ENCODE results near the gene DHRS3. TPM values are rescaled to one million over a fixed set of nuclear protein-coding genes. Genes with fewer than 3 reads are reported as not detected.

DHRS3 gene
- polyA plus RNA-seq, 1 donor: 42.0 TPM

- DNase-seq: no peak
- H3K27me3 ChIP-seq (ENCODE audit: control insufficient read depth, insufficient read depth, low read length): no peaks in the 10 kb centered on the region
- WGBS (ENCODE audit: insufficient coverage, low lambda C conversion rate): no CpG with 5 or more reads among the region's 7 CpGs
- H3K27ac ChIP-seq (ENCODE audit: low read length): no peak overlapping the region
- H3K4me1 ChIP-seq (ENCODE audit: control insufficient read depth, insufficient read depth, low read length): peaks cover 50% of the 10 kb centered on the region
- no peaks in the 10 kb centered on the region for H3K9me3 ChIP-seq (ENCODE audit: control insufficient read depth, low read depth, low read length)
- H3K4me3 ChIP-seq (ENCODE audit: low read length): no peak overlapping the region
- peaks cover 14% of the 10 kb centered on the region for H3K36me3 ChIP-seq (ENCODE audit: control insufficient read depth, insufficient read depth, low read length)
These were observed 17.7 kb downstream of the DHRS3 start for GRCh38 chr1:12600335-12600734.

GRCh38 chr1:12599657-12600056 lies 18.4 kb downstream of the DHRS3 start:
- no peak overlapping the region for H3K27ac ChIP-seq (ENCODE audit: low read length)

DNA sequence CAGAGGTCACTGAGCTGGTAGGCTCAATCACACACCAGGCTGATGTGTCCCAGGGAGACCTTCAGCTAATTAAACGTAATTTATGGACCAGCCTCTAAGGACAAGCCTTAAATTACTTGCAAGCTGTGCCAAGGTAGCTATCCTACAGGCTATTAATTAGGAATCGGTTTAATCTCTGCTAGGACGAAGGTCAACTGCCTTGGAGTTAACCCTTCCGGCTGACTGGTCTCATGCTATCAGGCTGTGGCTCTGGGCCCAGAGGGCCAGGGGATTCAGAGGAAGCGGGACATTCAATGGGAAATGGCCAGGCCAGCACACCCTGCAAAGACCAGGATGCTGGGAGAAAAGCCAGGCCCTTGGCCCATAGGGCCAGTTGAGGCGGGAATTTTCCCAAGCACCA lies 19.0 kb downstream of the DHRS3 start:
- H3K9me3 ChIP-seq (ENCODE audit: control insufficient read depth, low read depth, low read length): no peaks in the 10 kb centered on the region
- H3K4me1 ChIP-seq (ENCODE audit: control insufficient read depth, insufficient read depth, low read length): peaks cover 57% of the 10 kb centered on the region
- no CpG with 5 or more reads among the region's 6 CpGs for WGBS (ENCODE audit: insufficient coverage, low lambda C conversion rate)
- no peak overlapping the region for H3K27ac ChIP-seq (ENCODE audit: low read length)
- H3K27me3 ChIP-seq (ENCODE audit: control insufficient read depth, insufficient read depth, low read length): no peaks in the 10 kb centered on the region
- peaks cover 14% of the 10 kb centered on the region for H3K36me3 ChIP-seq (ENCODE audit: control insufficient read depth, insufficient read depth, low read length)
- H3K4me3 ChIP-seq (ENCODE audit: low read length): no peak overlapping the region
- no peak for DNase-seq

More at GRCh38 chr1:12599657-12600056, 18.4 kb downstream of the DHRS3 start:
- DNase-seq: no peak
- no peaks in the 10 kb centered on the region for H3K27me3 ChIP-seq (ENCODE audit: control insufficient read depth, insufficient read depth, low read length)
- H3K9me3 ChIP-seq (ENCODE audit: control insufficient read depth, low read depth, low read length): no peaks in the 10 kb centered on the region
- peaks cover 54% of the 10 kb centered on the region for H3K4me1 ChIP-seq (ENCODE audit: control insufficient read depth, insufficient read depth, low read length)
- no peak overlapping the region for H3K4me3 ChIP-seq (ENCODE audit: low read length)
- no CpG with 5 or more reads among the region's 5 CpGs for WGBS (ENCODE audit: insufficient coverage, low lambda C conversion rate)
- H3K36me3 ChIP-seq (ENCODE audit: control insufficient read depth, insufficient read depth, low read length): peaks cover 14% of the 10 kb centered on the region

GRCh38 chr1:12597792-12598191 lies 20.2 kb downstream of the DHRS3 start:
- no peak for DNase-seq
- H3K4me1 ChIP-seq (ENCODE audit: control insufficient read depth, insufficient read depth, low read length): peaks cover 52% of the 10 kb centered on the region

DNA sequence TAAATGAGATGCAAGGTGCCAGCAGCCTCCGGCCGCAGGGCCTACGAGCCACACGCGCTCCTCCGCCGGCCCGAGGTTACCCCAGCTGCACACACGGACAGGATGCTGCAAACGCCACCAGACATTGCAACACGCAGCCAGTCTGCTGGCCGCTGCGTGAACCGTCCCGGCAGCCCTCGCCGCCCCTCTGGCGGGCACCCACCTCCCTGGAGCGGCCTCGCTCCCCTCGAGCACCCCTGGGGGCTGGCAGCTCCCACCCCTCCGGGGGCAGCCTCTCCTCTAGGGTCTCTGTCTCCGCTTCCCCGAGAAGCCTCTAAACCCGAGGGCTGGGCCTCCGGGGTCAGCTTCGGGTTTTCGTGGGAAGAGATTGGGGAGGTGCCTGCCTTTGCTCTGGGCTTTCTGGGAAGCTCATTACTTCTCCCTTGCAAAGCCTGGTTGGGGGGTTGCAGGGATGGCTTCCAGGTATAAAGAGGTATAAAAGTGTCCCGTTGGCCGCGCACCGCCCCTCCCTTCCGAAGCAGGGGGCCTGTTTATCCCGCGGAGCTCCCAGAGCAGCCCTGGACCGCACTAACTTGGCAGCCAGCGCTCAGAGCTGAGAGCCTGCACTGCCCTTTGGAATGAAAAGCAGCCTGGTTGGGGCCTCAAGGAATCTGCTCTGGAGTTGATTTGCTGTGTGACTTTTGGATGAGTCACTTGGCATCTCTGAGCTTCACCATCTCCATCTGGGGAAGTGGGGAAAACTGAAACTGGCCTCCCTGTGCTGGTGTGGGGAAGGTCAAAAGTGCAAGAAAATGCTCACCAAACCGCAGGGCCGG lies 21.8 kb downstream of the DHRS3 start:
- peak; percentile 87 to 92 for DNase-seq
- peaks cover 37% of the 10 kb centered on the region for H3K4me1 ChIP-seq (ENCODE audit: control insufficient read depth, insufficient read depth, low read length)
- H3K4me3 ChIP-seq (ENCODE audit: low read length): peak overlapping the region; percentile 36
- H3K9me3 ChIP-seq (ENCODE audit: control insufficient read depth, low read depth, low read length): no peaks in the 10 kb centered on the region
- WGBS (ENCODE audit: insufficient coverage, low lambda C conversion rate): no CpG with 5 or more reads among the region's 39 CpGs
- no peaks in the 10 kb centered on the region for H3K27me3 ChIP-seq (ENCODE audit: control insufficient read depth, insufficient read depth, low read length)
- H3K27ac ChIP-seq (ENCODE audit: low read length): peak overlapping the region; percentile 63
- peaks cover 17% of the 10 kb centered on the region for H3K36me3 ChIP-seq (ENCODE audit: control insufficient read depth, insufficient read depth, low read length)

More at GRCh38 chr1:12597792-12598191, 20.2 kb downstream of the DHRS3 start:
- H3K27ac ChIP-seq (ENCODE audit: low read length): no peak overlapping the region
- H3K9me3 ChIP-seq (ENCODE audit: control insufficient read depth, low read depth, low read length): no peaks in the 10 kb centered on the region
- H3K4me3 ChIP-seq (ENCODE audit: low read length): no peak overlapping the region
- no CpG with 5 or more reads among the region's 10 CpGs for WGBS (ENCODE audit: insufficient coverage, low lambda C conversion rate)
- no peaks in the 10 kb centered on the region for H3K27me3 ChIP-seq (ENCODE audit: control insufficient read depth, insufficient read depth, low read length)
- H3K36me3 ChIP-seq (ENCODE audit: control insufficient read depth, insufficient read depth, low read length): peaks cover 10% of the 10 kb centered on the region

DNA sequence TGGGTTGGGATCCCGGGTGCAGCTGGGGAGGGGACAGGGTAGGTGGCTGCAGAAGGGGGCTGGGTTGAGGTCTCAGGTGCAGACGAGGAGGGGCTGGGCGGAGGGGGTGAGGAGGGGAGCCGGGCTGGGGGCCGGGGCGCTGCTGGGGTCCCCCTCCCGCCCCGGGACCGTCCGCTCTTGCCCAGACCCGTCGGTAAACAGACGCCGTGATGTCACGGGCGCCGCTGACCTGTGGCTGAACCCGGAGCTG lies 22.3 kb downstream of the DHRS3 start:
- Histone ChIP-seq H3K4me3 (ENCODE audit: low read length) (peak overlapping the region; percentile 36), H3K27ac (ENCODE audit: low read length) (peak overlapping the region; percentile 63), H3K9me3 (ENCODE audit: control insufficient read depth, low read depth, low read length) (no peaks in the 10 kb centered on the region), H3K27me3 (ENCODE audit: control insufficient read depth, insufficient read depth, low read length) (no peaks in the 10 kb centered on the region), H3K36me3 (ENCODE audit: control insufficient read depth, insufficient read depth, low read length) (peaks cover 21% of the 10 kb centered on the region), H3K4me1 (ENCODE audit: control insufficient read depth, insufficient read depth, low read length) (peaks cover 33% of the 10 kb centered on the region)
- WGBS (ENCODE audit: insufficient coverage, low lambda C conversion rate): no CpG with 5 or more reads among the region's 18 CpGs
- DNase-seq: no peak

DNA sequence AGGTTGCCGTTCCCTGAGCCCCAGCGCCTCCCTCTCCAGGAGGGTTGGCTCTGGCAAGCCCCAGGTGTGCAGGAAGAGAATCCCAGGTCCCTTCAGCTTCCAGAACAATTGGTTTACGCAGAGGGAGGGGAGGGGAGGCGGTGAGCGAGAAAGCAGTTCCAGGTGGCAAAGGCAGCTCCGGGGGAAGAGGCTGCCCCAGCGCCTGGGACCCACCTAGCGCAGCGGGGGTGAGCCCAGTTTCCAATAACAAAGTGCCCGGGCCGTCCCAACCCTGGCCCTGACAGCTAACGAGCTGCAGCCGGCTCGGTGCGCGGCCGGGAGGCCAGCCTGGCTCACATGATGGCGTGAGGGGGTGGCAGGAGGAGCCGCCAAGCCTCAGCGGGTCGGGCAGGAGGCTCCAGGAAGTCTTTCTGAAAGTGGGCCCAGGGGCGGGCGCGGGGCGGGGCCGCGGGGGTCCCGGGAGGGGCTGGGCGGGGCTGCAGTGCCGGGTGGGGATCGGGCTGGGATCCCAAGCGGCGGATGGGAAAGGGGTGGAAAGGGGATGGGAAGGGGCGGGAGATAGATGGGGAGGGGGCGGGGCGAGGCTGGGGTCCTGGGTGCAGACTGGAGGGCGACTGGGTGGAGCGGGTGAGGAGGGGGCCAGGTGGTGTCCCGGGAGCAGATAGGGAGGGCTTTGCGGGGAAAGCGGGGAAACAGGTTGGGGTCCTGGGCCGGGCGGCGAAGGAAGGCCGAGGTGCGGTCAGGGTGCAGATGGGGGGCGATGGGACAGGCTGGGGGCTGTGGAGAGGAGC lies 22.8 kb downstream of the DHRS3 start:
- H3K36me3 ChIP-seq (ENCODE audit: control insufficient read depth, insufficient read depth, low read length): peaks cover 22% of the 10 kb centered on the region
- H3K27me3 ChIP-seq (ENCODE audit: control insufficient read depth, insufficient read depth, low read length): no peaks in the 10 kb centered on the region
- H3K4me3 ChIP-seq (ENCODE audit: low read length): peak overlapping the region; percentile 41
- H3K4me1 ChIP-seq (ENCODE audit: control insufficient read depth, insufficient read depth, low read length): peaks cover 33% of the 10 kb centered on the region
- peak in 1 of 2 donors; percentile 77 for DNase-seq
- WGBS (ENCODE audit: insufficient coverage, low lambda C conversion rate): no CpG with 5 or more reads among the region's 47 CpGs
- peak overlapping the region; percentile 63 for H3K27ac ChIP-seq (ENCODE audit: low read length)
- no peaks in the 10 kb centered on the region for H3K9me3 ChIP-seq (ENCODE audit: control insufficient read depth, low read depth, low read length)

DNA sequence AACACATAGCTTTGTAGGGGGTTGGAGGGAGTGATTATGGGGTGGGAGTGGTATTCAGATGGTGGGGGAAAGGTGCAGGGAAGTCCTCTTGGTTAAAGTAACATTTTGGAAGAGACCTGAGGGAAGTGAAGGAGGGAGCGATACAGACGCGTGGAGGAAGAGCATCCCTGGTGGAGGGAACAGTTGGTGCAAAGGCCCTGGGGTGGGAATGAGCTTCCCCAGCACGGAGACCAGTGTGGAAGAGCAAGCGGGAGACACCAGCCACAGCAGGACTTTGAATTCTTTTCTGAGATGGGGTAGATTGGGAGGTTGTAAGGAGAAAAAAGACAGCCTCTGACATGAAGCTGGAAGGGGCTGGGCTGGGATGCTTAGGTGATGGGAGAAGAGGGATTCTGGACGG lies 23.5 kb downstream of the DHRS3 start:
- 100% methylated on average over 1 of the region's 6 CpGs for WGBS (ENCODE audit: insufficient coverage, low lambda C conversion rate)

DNA sequence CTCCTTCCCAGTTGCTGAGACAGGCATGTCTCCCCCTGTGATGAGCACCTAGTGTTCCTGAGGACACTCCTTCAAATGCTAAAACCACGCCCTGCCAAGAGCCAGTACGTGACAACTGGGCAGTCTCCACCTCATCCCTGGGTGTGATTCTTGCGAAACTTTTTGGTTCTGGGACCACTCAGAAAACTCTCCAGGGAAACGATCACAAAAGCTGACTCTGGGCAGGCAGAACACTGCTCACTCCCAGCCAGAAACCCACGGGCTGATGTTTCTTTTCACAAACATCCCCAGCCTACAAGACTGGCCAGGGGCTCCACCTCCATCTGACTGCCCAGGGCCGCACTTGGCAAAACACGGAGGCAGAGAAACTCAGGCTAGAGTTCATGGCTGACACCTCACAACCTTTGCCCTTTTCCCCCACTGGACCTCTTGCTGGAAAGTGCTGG lies 24.4 kb downstream of the DHRS3 start:
- WGBS (ENCODE audit: insufficient coverage, low lambda C conversion rate): no CpG with 5 or more reads among the region's 7 CpGs
- H3K27me3 ChIP-seq (ENCODE audit: control insufficient read depth, insufficient read depth, low read length): no peaks in the 10 kb centered on the region
- H3K4me3 ChIP-seq (ENCODE audit: low read length): no peak overlapping the region
- peak overlapping the region; percentile 8 for H3K27ac ChIP-seq (ENCODE audit: low read length)
- H3K36me3 ChIP-seq (ENCODE audit: control insufficient read depth, insufficient read depth, low read length): peaks cover 18% of the 10 kb centered on the region
- H3K9me3 ChIP-seq (ENCODE audit: control insufficient read depth, low read depth, low read length): no peaks in the 10 kb centered on the region
- peaks cover 32% of the 10 kb centered on the region for H3K4me1 ChIP-seq (ENCODE audit: control insufficient read depth, insufficient read depth, low read length)
- no peak for DNase-seq

More for the DNA sequence above, 23.5 kb downstream of the DHRS3 start:
- Histone ChIP-seq H3K4me3 (ENCODE audit: low read length) (peak overlapping the region; percentile 41), H3K27ac (ENCODE audit: low read length) (peak overlapping the region; percentile 55), H3K27me3 (ENCODE audit: control insufficient read depth, insufficient read depth, low read length) (no peaks in the 10 kb centered on the region), H3K4me1 (ENCODE audit: control insufficient read depth, insufficient read depth, low read length) (peaks cover 33% of the 10 kb centered on the region), H3K9me3 (ENCODE audit: control insufficient read depth, low read depth, low read length) (no peaks in the 10 kb centered on the region), H3K36me3 (ENCODE audit: control insufficient read depth, insufficient read depth, low read length) (peaks cover 20% of the 10 kb centered on the region)
- DNase-seq: no peak

- H3K9me3 ChIP-seq (ENCODE audit: control insufficient read depth, low read depth, low read length): no peaks in the 10 kb centered on the region
- H3K4me3 ChIP-seq (ENCODE audit: low read length): no peak overlapping the region
- peaks cover 29% of the 10 kb centered on the region for H3K4me1 ChIP-seq (ENCODE audit: control insufficient read depth, insufficient read depth, low read length)
- no peak overlapping the region for H3K27ac ChIP-seq (ENCODE audit: low read length)
- DNase-seq: no peak
- WGBS (ENCODE audit: insufficient coverage, low lambda C conversion rate): 100% methylated on average over 1 of the region's 7 CpGs
- no peaks in the 10 kb centered on the region for H3K27me3 ChIP-seq (ENCODE audit: control insufficient read depth, insufficient read depth, low read length)
- H3K36me3 ChIP-seq (ENCODE audit: control insufficient read depth, insufficient read depth, low read length): peaks cover 22% of the 10 kb centered on the region
These were observed 25.5 kb downstream of the DHRS3 start for GRCh38 chr1:12592496-12592895.
